Activated CD8-positive, alpha-beta memory T cell treated with anti-CD3 and anti-CD28 coated beads for 48 hours (primary cell): Measurements from ENCODE around the gene ARHGAP15.
"Not testable (repeated sequence)": the region's sequence is repeated elsewhere in the genome, so short reads cannot be mapped to it uniquely, and the experiment has no call there.

Experiments
- DNase-seq, 3 experiments: peaks; one replicate each; pipeline ENCODE4 v3.0.0-alpha.2; 2020; ENCODE audit warnings: low read depth in 2 of 3, low spot score in 2 of 3

ARHGAP15 gene

GRCh38 chr2:143522699-143523098 is 393.5 kb downstream of the ARHGAP15 start:
- no peak for DNase-seq

DNA sequence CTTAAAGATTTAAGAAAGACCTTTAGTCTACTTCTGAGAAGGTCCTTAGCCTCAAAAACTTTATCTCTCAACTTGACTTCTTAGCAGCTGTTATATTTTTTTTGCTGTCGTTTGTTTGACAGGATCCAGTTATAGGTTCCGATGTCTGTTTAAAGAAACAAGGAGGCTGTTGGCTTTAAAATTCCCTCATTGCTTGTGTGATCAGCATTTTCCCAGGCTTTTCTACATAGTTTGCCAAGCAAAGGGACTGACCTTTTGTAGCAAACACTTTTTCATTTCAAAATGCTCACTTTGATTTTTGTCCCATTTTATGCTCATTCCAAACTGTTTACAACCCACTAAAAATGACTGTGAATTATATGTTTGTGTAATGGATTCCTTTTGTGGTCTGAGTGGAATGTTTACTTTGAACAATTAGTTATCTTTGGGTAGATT is 394.9 kb downstream of the ARHGAP15 start:
- DNase-seq: no peak

DNA sequence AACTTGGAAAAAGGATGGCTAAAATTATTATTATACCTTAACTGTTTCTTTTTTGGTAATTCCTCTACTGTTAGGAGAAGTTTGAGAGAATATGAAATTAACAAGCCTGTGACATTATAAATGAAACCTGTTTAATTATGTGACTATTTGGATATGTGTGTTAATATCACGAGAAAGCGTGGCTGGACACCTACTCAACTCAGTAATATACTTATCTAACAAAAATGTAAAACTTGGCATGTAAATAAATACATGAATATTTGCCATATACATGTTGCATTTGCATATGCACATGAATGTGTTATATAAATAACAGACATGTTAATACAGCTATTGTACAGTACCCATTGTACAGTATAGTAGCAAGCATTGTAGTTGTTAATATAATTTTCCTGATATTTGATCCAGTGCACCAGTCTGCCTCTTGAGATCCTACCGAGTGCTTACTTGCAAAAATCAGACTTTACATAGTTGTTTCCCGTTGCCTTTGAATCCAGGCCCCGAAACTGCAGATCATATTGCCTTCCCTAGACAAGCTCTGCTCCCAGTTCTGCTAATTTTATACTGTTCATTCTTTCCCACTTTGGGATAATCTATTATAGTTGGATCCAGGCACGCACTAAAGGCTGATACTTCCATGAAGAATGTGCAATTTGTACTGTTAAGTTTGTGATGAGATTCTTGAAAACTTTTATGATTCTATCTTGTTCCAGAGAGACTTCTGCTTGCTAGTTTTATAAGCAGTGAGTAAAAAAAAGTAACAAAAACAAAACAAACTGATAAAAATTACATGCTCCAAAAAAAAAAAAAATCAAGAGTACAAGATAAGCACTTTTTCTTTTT is 395.6 kb downstream of the ARHGAP15 start:
- DNase-seq: no peak

DNA sequence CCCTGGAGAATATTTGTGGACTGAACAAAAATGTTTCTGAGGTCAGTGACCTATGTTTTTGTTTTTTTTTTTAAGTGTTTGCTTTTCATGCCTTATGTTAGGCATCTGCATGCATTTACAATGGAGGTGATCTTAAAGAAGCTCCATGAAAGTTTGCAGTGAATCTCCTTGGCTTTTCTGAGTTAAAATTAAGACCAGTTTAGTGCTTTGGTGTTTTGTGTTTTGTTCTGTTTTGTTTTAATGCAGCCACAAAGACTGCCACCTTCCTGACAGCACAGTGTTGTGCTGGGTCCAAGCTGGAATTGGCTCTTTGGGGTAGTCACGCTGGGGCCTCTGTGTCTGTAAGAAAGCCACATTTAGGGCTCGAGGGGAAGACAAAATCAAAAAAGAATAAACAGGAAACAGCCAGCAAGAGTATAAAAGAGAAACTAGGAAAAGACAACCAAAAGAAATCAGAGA is 396.2 kb downstream of the ARHGAP15 start:
- DNase-seq: no peak

- no peak for DNase-seq
These were observed 397.3 kb downstream of the ARHGAP15 start for GRCh38 chr2:143526498-143526897.

GRCh38 chr2:143528021-143528420 is 398.8 kb downstream of the ARHGAP15 start:
- no peak for DNase-seq

DNA sequence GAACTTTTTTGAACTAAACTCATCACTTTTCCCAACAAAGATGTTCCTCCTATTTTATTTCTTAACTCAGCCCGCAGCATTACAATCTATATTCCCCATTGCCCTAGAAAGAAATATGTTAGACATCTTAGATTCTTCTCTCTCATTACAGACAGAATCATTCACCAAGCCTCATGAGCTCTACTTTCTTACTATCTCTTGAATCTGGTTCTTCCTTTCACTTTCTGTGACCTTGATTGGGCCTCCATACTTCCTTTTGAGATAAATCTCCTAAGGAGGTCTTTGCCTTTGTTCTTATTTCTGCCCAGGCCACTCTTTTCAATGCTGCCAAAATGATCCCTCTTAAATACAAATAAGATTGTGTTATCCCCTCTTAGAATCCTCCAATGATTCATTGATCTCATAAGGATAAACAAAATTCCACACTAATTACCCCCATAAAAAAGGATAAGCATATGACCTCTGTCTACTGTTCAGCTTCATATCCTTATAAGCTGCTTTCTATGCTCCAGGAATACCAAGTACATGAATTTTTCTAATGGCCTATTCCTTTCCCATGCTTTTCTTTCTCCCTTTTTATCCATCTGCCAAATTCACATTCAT is 400.0 kb downstream of the ARHGAP15 start:
- DNase-seq: no peak

DNA sequence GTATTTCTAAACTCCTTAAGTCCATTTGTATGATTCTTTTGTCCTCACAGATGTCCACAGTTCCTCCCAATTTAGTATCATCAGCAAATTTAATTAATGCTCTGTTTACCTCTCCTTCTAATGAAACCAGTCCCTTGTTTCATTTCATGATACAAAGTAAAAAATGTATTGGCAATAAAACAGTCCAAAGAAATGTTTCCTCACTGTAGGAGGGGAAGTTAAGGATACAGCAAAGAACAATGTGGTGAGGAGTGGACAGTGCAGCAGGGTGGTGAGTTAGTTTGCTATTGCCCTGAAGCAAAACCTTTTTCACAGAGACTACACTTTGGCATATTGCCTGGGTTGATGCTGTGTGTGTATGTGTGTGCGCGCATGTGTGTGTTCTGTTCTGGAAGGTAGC is 401.5 kb downstream of the ARHGAP15 start:
- DNase-seq: no peak

- no peak for DNase-seq
These were observed 402.8 kb downstream of the ARHGAP15 start for GRCh38 chr2:143532061-143532460.

- DNase-seq: no peak
These were observed 404.6 kb downstream of the ARHGAP15 start for GRCh38 chr2:143533846-143534245.

- no peak for DNase-seq
These were observed 406.6 kb downstream of the ARHGAP15 start for GRCh38 chr2:143535802-143536201.

DNA sequence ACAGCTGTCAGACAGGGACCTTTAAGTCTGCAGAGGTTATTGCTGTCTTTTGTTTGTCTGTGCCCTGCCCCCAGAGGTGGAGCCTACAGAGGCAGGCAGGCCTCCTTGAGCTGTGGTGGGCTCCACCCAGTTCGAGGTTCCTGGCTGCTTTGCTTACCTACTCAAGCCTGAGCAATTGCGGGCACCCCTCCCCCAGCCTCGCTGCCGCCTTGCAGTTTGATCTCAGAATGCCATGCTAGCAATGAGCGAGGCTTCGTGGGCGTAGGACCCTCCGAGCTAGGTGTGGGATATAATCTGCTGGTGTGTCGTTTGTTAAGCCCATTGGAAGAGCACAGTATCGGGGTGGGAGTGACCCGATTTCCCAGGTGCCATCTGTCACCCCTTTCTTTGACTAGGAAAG is 412.7 kb downstream of the ARHGAP15 start:
- not testable (repeated sequence) for DNase-seq

- no peak for DNase-seq
These were observed 416.1 kb downstream of the ARHGAP15 start for GRCh38 chr2:143545059-143545948.

- DNase-seq: no peak
These were observed 416.7 kb downstream of the ARHGAP15 start for GRCh38 chr2:143545949-143546255.

GRCh38 chr2:143548032-143548431 is 418.8 kb downstream of the ARHGAP15 start:
- no peak for DNase-seq

- DNase-seq: no peak
These were observed 421.3 kb downstream of the ARHGAP15 start for GRCh38 chr2:143550500-143550899.

GRCh38 chr2:143551971-143552650 is 422.9 kb downstream of the ARHGAP15 start:
- DNase-seq: no peak

GRCh38 chr2:143553261-143553660 is 424.0 kb downstream of the ARHGAP15 start:
- DNase-seq: no peak

GRCh38 chr2:143558665-143559064 is 429.4 kb downstream of the ARHGAP15 start:
- DNase-seq: no peak

DNA sequence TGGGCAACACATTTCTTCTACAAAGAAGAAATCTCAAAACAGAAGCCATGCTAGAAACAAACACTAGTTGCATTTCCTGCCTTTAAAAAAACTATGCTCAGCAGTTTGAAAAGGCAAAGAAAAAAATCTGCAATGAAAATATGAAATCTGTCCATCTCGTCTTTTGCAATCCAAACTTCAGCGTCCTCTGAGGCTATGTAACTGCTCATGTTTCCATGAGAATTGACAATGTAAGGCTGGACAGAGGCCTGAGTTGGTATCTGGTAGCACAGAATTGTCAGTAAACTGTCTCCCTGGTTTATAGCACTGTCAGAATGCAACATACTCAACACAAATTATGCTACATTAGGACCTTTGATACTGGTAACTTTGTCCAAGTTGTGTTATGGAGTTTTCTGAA is 429.9 kb downstream of the ARHGAP15 start:
- DNase-seq: no peak

DNA sequence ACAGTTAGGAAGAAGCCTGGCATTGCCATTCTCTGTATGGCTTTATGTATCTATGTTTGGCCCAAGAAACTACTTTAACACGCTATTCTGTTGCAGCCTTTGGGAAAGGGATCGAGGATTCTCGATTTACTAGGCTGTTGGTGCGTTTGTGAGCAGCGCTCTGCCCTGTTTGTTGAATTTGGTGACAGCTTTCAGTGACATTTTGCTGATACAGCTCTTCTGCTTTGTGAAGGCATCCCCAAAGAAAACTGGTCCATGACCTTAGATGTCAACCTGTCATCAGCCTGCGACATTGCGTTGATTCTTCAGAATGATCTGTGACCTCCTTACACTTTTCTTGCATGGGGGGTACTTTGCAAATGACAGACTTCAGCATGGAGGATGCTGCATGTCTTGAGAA is 431.5 kb downstream of the ARHGAP15 start:
- no peak for DNase-seq
